ENCODE results near the gene PAX2.

PAX2 gene

DNA sequence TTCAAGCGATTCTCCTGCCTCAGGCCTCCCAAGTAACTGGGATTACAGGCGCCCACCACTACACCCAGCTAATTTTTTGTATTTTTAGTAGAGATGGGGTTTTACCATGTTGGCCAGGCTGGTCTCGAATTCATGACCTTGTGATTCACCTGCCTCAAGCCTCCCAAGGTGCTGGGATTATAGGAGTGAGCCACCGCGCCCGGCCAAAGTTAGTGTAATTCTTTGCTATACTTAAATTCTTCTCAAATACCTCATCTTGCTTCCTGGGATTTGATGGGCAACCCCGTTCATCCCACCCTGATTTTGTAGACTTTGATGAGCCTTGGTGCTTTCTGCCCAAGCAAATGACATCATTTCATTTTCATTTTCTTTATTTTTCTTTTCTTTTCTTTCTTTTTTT lies 54.5 kb downstream of the PAX2 start:
- no peak for DNase-seq

DNA sequence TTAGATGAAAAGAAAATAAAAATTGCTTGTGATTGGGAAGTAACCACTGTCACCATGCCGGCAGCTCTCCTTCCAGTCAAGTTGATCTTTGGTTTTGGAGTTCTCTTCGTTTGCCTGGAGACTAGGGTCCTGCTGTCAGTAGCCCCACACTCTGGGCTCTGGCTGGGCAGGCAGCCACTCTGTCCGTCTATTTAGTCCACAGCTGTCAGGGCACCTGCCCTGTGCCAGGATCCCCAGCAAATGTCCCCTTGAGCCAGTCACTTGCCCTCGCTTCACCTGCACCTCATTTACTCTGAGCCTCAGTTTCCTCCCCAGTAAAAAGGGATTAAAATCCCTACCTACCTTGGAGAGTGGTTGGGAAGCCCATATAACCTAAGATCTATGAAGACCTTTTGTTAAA lies 55.5 kb downstream of the PAX2 start:
- DNase-seq, result no peak

DNA sequence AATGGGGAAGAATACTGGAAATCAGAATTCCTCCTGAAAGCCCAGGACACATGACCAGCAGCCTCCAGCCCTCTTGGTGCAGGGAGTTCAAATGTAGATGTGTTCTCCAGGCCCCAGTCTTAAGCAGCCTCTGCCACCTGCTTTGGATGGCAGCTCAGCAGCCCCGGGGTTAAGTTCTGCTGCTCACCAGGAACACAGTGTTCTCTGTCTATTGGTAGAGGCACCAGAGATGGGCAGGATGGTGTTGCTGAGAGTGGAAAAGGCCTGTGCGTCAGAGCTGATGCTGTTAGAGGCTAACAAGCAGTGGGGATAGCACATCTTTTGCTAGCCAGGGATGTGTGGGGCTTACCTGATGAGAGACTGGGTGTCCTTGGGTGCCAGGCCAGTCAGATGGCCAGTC lies 56.8 kb downstream of the PAX2 start:
- DNase-seq, result no peak

DNA sequence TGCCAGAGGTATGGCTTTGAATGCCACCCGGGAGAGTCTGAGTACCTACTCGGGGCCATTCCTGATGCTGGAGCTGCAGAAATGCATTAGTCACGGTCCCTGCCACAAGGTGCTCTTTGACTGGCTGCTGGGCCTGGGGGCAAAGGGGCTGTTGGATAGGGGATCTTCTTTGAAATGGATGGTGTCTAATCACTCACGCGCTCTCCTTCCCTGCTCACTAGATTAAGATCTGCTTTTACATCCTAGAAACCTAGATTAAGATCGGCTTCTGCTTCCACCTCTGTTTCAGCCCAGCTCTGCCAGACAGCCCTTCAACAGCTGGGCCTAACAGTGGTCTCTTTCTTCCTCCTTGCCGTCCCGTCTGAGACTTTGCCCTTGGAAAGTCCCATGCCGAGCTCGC lies 57.2 kb downstream of the PAX2 start:
- no peak for DNase-seq

DNA sequence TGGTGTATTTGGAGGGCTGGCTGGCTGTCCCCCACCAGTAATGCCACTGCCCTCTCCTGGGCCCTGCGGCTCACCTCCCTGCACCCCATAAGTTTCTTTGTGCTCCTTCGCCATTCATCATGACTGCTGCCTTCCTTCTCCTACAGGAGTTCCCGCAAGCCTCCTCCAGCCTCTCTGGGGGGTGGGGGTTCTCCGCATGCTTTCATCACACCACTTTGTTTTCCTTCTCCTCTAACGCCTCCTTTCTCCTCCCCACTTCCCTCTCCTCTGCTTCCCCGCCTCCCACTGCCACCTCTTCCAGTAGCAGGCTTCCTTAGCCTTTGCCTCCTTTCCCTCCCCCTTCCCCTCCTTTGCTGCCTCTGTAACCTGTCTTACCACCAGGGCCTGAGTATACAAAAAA lies 58.1 kb downstream of the PAX2 start:
- DNase-seq, result no peak

DNA sequence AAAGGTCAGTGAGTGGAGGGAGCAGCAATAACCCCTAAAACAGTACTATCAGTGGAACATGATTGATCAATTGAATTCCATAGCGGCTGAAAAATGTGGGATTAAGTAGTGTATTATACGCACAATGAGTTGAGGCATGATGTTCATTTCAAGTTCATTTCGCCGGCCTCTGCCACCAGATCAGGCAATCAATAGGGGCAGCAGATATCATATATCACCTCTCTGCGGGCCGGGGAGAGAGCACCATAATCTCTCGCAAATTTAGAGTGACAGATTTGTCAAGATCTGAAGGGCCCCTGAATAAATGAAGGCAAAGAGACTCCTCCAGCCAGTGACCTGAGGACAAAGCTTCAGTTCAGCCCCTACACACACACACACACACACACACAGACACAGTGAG lies 58.5 kb downstream of the PAX2 start:
- DNase-seq, result no peak

DNA sequence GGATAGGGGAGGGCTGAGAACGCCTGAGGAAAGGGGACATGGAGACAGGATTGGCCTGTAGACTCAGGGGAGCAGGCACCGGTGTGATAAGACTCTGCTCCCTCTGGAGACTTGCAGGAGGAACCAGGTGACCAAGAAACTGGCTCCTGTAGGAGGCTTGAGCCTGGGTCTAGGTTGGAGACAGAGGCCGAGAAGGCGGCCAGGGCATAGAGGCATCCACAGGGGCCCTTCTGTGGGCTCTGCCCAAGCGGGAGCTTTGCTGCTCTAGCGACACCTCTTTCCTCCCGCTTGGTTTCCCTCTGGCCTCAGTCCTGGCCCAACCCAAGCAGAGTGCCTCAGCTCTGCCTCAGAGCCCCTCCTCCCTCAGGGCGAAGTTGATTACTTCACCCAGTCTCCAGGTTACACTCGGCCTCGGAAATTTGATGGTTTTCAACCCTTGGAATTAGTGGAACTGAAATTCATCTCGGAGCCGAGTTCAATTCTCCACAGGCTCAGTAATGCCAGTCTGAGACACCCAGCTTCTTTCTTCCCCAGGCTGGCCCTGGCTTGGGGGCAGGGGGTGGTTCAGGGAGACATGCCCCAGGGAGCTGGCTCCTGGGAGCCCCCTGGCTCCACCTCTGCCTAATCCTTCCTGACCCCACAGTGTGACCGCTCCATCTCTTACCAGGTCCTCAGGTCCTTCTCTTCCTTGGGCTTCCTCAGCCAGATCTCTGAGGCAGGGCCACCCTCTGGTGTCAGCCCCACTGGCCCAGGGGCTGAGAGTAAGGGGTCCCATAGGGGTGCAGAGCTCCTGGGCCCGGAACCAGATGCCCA lies 60.4 kb downstream of the PAX2 start:
- DNase-seq, result no peak

DNA sequence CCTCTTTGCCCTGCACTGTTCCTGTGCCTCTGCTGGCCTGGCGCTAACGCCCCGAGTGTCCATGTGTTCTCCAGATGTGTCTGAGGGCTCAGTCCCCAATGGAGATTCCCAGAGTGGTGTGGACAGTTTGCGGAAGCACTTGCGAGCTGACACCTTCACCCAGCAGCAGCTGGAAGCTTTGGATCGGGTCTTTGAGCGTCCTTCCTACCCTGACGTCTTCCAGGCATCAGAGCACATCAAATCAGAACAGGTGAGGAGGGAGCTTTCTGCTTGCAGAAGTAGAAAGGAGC lies 60.9 kb downstream of the PAX2 start:
- DNase-seq, result no peak

DNA sequence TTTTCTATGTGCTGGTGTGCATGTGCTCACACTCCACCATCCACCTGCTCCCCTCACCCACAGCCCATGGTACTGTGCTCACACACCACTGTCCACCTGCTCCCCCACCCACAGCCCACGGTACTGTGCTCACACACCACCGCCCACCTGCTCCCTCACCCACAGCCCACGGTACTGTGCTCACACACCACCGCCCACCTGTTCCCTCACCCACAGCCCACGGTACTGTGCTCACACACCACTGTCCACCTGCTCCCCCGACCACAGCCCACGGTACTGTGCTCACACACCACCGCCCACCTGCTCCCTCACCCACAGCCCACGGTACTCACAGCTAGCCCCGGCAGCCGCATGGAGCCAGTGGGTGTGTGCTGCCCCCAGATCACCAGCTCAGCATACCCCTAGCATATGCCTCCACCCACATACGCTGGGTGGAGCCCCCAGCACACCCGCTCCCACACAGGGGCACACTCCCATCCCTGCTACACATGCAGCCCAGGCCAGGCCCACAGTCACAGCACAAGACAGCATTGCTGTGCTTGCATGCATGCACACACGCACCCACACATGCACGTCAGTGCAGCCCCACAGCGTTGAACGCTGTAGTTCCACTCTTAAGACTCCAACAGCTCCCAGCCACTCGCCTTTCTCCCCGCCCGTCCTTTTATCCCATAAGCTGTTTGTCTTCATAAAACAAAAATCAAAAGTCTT lies 62.0 kb downstream of the PAX2 start:
- DNase-seq, result no peak

DNA sequence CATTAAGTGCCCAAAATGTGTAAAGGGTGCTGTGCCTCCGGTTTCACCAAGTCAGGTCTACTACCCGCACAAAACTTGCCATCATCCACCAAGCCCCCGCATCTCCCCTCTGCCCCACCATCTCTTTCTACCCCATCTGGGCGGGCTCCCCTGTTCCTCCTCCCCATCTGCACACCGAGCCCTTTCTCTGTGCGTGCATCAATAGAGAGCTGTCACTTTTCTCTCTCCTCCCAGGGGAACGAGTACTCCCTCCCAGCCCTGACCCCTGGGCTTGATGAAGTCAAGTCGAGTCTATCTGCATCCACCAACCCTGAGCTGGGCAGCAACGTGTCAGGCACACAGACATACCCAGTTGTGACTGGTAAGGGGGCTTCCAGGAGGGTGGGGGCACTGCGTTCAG lies 63.5 kb downstream of the PAX2 start:
- no peak for DNase-seq

DNA sequence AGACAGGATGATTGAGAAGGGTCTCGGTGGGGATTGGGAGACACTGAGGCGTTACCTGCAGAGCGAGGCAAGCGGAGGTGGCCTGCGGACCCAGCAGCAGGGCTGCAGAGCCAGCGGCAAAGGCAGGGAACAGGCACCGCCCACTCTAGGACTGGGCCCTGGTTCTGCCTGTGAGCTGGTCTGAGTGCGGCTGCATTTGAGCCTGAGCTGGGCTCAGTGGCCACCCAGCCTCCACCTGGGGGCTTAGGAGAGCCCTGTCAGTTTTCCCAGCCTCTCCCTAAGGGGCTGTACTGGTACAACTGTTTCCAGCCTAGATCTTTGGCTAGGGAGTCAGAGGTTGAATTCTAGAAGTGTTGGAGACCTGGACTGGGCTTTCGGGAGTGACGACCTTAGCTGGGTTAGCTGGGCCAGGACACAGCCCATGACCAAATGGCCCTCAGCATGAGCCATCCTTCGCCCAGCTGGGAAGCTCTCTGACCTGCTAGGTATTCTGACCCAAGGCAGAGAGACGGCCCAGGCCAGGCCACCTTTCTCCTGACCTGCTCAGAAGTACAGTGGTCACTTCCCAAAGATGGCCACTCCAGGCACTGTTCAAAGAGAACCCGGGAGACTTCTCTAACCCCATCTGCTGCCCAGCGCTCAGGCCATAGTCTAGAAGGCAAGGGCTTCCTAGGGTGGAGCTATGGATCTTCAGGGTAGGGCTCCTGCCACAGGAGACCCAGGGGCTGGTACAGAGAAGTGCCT lies 64.9 kb downstream of the PAX2 start:
- no peak for DNase-seq

DNA sequence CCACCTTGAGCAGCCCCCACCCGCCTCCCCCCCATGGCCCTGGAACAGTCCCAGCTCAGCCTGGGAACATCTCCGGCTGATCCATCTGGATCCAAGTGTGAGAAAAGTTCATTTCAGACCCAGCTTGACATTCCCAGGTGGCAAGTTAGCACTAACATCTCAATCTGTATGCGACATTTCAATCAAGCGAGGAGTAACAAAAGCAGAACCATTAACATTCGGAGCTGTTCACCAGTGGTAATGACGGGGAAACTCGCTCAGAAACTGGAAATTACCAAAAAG lies 65.4 kb downstream of the PAX2 start:
- no peak for DNase-seq

DNA sequence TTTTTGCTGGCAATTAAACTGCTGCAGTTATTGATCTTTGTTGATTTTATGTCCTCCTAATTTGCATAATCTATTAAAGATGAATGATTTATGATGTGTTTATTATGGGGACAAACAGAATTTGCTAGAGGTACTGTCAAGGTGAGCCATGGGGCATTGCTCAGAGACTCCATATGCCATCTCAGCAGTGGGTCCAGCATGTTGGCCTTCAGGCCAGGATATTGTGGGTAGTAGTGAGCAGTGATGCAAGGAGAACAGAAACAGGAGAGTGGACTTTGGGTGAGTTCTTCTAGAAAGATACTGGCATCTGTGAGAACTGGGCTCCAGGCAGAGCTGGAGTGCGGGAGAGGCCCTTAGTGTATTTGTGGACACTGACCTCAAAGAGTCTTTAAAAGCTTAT lies 65.9 kb downstream of the PAX2 start:
- DNase-seq, result no peak

DNA sequence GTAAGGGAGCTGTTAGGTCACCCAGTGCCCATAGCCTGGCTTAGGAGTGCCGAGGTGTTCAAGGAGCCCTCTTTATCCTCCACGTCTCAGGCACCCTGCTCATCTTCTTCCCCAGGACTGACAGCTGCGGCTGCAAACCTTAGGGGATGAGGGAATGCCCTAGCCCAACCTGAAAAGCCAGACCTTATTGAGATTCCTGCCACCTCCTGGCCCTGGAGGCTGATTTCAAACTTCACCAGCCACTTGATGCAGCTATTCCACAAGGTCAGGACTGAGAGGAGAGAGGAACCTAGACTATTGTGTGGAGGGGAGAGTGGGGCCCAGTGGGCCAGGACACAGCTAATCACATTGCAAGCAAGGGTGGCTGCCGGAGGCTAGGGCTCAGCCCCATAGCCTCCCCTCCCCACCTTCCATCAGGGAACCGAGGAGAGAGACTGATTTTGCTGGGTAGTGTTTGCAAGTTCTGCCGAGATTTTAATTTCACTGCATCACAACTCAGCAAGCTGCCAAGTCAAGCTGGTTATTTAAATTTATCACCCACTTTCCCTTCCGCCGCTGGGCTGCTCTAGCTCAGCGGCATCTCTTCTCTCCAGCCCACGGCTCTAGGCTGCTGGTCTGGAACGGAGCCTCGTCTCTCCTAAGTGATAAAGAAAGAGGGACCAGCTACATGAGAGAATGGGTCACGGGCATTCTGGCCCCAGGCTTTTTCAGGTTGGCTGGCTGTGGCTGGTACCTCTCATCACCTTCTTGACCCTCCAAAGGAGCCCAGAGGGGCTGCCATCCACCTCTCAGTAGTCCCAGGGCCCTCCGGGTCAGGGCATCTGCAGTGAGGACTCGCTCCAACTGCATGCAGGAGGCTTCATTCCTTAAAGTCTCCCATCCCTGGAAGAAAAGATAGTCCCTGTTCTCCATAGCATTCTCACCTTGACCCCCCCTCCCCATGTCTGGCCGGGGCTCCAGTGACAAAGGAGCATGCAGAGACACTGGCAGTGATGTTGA lies 66.7 kb downstream of the PAX2 start:
- DNase-seq, result no peak

DNA sequence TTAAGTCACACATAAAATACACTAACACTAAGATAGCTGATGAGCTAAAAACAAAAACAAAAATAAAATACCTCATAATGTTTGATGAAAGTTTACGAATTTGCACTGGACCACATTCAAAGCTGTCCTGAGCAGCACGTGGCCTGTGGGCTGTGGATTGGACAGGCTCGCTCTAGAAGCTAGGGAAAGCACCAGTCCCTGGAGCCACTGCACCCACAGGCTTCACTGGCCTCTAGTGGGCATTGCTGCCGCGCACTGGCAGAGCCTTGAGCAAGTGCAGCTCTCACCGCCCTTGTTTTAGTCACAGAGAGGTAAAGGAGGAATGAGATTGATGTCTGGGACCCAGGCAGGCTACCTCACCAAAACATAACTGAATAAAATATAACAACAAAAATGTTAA lies 67.6 kb downstream of the PAX2 start:
- no peak for DNase-seq

DNA sequence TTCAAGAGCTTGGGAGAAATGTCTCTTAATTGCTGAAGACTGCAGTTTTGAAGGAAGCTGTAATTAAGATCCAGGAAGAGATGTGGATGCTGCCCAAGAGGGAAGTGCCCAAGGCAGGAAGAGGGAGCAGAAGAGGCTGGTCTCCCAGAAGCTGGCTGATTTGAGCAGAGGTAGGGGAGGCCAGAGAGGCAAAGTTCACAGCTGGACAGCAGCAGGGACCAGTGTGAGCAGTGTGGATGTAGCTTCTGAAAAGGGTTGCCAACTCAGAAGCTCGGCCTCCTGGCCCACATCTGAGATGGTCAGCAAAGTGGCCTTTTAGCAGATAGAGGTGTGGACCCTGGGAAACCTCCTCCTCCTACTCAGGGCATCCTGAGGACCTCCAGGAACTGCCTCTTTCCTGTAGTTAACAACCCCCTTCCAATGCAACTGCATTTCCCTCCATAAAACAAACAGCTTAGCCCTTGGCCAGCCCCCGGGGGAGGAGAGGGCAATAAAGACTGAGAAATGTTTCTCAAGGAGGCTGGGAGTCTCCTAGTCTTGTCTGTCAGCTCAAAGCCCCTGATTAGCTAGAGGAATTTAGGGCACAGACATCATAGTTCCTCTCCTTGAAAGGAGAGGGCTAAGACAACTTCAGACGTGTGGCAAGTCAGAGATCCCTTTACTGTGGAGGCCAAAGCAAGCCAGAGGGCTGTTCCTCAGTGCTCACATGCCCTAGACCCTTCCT lies 69.5 kb downstream of the PAX2 start:
- DNase-seq, result no peak

DNA sequence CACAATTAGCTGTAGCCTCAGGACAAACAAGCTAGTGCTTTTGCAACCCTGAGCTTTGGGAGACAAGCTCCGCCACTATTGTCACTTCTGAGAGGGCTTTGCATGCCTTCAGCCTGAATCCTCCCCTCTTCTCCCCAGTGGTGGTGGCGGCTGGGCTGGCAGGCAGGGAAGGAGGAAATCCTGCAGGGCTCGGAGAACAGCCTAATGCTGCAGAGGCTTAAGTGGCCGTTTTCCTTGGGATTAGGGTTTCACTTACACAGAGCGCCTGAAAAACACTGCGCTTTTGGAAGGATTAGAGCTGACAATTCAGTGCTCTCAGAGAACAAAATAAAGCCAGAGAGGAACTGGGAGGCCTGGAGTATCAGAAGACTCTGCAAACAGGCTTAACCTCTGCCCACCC lies 71.3 kb downstream of the PAX2 start:
- DNase-seq, result no peak

DNA sequence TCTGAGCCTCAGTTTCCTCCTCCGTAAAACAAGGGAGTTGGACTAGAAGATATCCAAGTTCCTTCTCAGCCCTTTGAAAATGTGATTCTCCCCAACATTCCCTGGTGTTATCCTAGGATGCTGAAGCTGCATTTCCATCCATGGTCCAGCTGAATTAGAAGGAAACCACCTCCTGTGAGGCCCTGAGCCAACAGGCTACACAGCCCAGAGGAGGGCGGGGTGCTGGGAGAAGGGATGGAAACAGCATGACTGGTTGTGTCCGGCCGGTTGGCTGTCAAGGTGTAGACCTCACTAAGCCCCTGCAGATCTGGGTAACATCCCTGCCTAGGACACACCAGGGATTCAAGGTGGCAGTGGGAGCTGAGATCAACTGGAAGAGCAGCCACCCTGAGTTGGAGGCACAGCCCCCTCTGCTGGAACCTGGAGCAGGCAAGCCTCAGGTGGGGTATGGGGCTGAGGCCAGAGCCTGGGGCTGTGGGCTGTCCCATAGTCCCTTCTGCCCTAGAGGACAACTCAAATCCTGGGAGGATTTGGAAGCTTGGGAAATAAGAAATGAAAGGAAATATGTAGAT lies 72.0 kb downstream of the PAX2 start:
- no peak for DNase-seq

DNA sequence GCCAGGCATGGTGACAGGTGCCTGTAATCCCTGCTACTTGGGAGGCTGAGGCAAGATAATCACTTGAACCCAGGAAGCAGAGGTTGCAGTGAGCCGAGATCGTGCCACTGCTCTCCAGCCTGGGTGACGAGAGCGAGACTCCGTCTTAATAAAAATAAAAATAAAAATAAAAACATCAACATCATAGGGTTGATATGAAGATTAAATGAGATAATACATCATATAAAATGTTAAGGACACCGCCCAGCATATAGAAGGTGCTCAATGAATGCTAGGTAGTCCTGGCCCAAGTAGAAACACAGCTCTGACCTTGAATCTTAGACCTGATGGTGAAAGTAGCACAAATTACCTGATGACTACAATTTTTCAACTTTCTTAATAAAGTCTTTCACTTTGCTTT lies 74.0 kb downstream of the PAX2 start:
- no peak for DNase-seq

DNA sequence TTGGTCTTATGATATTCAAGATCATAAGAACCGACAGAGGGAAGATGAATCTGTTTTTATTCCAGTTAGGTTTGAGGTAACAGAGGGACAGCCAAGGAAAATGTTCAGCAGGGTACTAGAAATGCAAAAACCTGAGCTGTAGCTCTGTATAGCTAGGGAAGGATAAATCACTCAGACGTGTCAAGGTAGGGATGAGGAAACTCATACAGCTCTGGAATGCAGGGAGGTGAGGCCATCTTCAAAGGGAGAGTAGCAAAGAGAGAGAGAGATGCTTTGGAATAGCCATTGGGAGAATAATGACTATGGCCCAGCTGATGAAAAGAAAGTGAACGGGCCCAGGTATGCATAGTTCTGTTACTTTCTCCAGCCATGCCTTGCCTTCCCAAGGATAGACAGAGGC lies 77.8 kb downstream of the PAX2 start:
- no peak for DNase-seq

DNA sequence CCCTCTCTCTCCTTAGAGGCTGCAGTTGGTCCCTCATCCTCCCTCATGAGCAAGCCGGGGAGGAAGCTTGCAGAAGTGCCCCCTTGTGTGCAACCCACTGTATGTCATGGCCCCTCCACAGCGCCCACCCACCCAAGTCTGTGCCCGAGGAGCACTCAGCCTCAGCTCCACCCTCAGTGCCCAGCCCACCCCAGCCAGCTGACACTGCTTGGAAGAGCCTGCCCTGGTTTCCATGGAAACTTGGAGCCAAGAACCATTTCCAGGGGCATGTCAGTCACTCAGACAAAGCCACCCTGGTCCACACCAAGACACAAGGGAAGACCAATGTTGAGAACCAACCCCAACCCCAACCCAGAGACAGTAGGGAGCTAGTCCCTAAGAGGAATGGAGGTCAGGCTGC lies 79.5 kb downstream of the PAX2 start:
- DNase-seq, result no peak

DNA sequence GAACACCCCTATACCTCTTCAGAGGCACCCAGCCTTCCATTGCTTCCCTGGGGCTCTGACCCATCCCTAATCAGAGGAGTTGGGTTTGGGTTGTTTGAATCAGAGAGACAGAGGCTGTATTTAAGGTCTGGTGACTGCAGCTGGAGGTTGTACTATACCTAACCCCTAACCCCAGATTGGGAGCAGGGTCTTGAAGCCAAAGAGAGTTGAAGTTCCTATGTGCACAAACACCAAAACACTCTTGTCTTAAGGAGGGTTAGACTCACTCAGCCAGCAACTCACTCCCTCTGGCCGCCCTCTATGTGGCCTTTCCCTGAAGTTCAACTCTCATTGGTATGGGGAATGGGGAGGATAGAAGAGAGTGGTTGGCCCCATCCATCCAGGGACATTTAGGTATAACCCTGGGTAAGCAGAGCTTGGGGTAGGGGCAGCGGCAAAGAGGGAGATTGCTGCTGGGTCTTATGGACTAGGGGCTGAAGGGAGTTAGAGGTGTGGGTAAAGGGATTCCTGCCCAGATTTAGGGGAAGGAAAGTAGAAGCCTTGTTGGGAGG lies 80.0 kb downstream of the PAX2 start:
- DNase-seq, result no peak

Data from CD4-positive, alpha-beta T cell treated with Interleukin-4 for 1 hour (primary cell).